MM.1S (cell line): ENCODE results near the gene TMEM117.

Experiments
- DNase-seq: peaks from one replicate; pipeline ENCODE4 v3.0.0-alpha.2; 2015
- H2AFZ ChIP-seq: fragments of 300-600 bp; sonication (generic); 2 replicates; pipeline ENCODE4 v1.6.0; 2016; ENCODE audit warnings: antibody characterized with exemption, low read length
- H3F3A ChIP-seq: fragments of 300-600 bp; sonication (generic); 2 replicates; pipeline ENCODE4 v1.6.1; 2016; ENCODE audit warnings: mild to moderate bottlenecking, antibody characterized with exemption, low read length, moderate library complexity, mixed read lengths; ENCODE audit not compliant: insufficient read depth
- H3K27ac ChIP-seq: fragments of 300-600 bp; sonication (generic); 2 replicates; pipeline ENCODE4 v1.5.1; 2016; ENCODE audit warnings: mild to moderate bottlenecking, low read length
- H3K27me3 ChIP-seq: fragments of 300-600 bp; sonication (generic); replicated peaks from 2 replicates; pipeline ENCODE4 v1.6.0; 2016; ENCODE audit warnings: low read length; ENCODE audit not compliant: insufficient read depth
- H3K36me3 ChIP-seq: fragments of 300-600 bp; sonication (generic); replicated peaks from 2 replicates; pipeline ENCODE4 v1.6.1; 2016; ENCODE audit warnings: mild to moderate bottlenecking, low read length, mixed read lengths; ENCODE audit not compliant: insufficient read depth
- H3K4me1 ChIP-seq: fragments of 300-600 bp; sonication (generic); 2 replicates; pipeline ENCODE4 v1.6.1; 2016; ENCODE audit warnings: low read length, mixed read lengths
- H3K4me2 ChIP-seq: fragments of 300-600 bp; sonication (generic); 2 replicates; pipeline ENCODE4 v1.6.0; 2016; ENCODE audit warnings: low read depth, low read length
- H3K4me3 ChIP-seq: fragments of 300-600 bp; sonication (generic); 2 replicates; pipeline ENCODE4 v1.5.1; 2016; ENCODE audit warnings: low read length, mixed read lengths
- H3K79me2 ChIP-seq: fragments of 300-600 bp; sonication (generic); 2 replicates; pipeline ENCODE4 v1.6.1; 2016; ENCODE audit warnings: mixed run types, low read length, mixed read lengths
- H3K9ac ChIP-seq: fragments of 300-600 bp; sonication (generic); 2 replicates; pipeline ENCODE4 v1.6.1; 2016; ENCODE audit warnings: low read length, mixed read lengths
- H3K9me2 ChIP-seq: fragments of 300-600 bp; sonication (generic); replicated peaks from 2 replicates; pipeline ENCODE4 v1.6.1; 2016; ENCODE audit warnings: mild to moderate bottlenecking, low read length, mixed read lengths; ENCODE audit not compliant: insufficient read depth
- H3K9me3 ChIP-seq: fragments of 300-600 bp; sonication (generic); replicated peaks from 2 replicates; pipeline ENCODE4 v1.6.1; 2016; ENCODE audit warnings: mild to moderate bottlenecking, low read length, mixed read lengths; ENCODE audit not compliant: insufficient read depth
- H4K20me1 ChIP-seq: fragments of 300-600 bp; sonication (generic); 2 replicates; pipeline ENCODE4 v1.6.1; 2016; ENCODE audit warnings: mild to moderate bottlenecking, low read length, moderate library complexity, mixed read lengths; ENCODE audit not compliant: insufficient read depth
- CTCF ChIP-seq: fragments of 300-600 bp; sonication (generic); IDR thresholded peaks from 2 replicates; pipeline ENCODE4 v1.5.1; 2016; ENCODE audit warnings: antibody characterized with exemption, low read length, mixed read lengths
- EZH2 ChIP-seq: fragments of 300-600 bp; sonication (generic); optimal IDR thresholded peaks from 2 replicates; pipeline ENCODE3; 2017; ENCODE audit warnings: low read depth, mild to moderate bottlenecking, antibody characterized with exemption, low read length, mixed read lengths
- EZH2phosphoT487 ChIP-seq: fragments of 300-600 bp; sonication (generic); IDR thresholded peaks from 2 replicates; pipeline ENCODE4 v1.6.1; 2018; ENCODE audit warnings: antibody characterized with exemption, low read length

Gene TMEM117

DNA sequence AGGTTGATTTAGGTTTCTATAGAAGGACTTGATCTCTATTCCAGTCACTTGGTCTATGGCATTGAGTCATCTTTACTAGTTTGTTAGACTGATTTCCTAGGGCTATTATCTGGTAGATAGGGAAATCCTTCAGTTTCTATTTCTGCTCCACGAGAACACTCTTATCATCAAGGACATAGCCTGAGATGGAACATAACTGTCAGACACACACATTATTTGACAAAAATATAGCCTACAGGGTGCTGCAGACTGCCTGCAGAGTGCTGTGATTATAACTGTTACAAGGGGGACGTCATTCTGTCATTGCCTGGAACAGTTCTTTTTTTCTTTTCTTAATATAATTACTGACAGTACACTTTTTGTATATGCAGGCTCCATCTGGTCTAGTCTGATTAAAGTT lies 82.0 kb downstream of the TMEM117 start:
- no peak overlapping the region for H2AFZ ChIP-seq
- DNase-seq: no peak
- no peak overlapping the region for H3K4me2 ChIP-seq
- no peak for TF ChIP-seq EZH2phosphoT487
- no peak for TF ChIP-seq CTCF
- no peak for TF ChIP-seq EZH2
- H3K9me3 ChIP-seq: no peaks in the 10 kb centered on the region
- no peaks in the 10 kb centered on the region for H3F3A ChIP-seq
- H3K36me3 ChIP-seq: no peaks in the 10 kb centered on the region
- H3K9ac ChIP-seq: no peak overlapping the region
- no peaks in the 10 kb centered on the region for H3K79me2 ChIP-seq
- no peaks in the 10 kb centered on the region for H4K20me1 ChIP-seq
- H3K4me3 ChIP-seq: no peak overlapping the region
- no peaks in the 10 kb centered on the region for H3K4me1 ChIP-seq
- no peaks in the 10 kb centered on the region for H3K9me2 ChIP-seq
- H3K27me3 ChIP-seq: no peaks in the 10 kb centered on the region
- H3K27ac ChIP-seq: no peak overlapping the region

DNA sequence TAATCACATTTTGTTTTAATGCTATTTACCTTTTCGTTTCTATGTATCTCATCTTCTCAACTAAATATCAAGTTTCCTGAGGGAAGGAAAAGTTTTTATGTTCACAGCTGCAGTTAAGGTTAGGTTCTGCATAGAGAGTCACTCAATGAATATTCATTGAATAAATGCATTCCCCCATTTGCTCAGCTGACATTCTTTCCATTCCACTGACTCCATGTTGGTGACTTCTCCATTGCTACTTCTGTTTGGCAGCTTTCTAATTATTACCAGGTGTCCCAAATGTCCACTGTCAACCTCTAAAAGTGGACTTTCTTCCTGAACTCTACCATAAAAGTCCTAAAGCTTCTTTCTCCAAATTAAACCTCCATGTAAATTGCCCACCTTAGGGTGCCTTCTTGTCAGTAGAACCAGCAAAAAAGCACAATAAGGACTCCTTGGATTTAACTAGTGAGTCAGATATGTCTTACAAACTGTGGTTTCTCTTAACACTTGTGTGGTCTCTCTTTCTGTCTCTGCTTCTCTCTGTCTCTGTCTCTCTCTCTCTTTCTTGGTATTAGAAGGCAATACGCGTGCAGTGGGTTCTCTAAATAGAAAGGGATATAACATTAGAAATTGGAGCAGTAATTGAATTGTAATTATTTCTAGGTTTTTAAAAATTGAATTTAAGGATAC lies 85.9 kb downstream of the TMEM117 start:
- no peaks in the 10 kb centered on the region for H3K9me2 ChIP-seq
- no peak overlapping the region for H2AFZ ChIP-seq
- no peak for DNase-seq

GRCh38 chr12:43930032-43930431 lies 94.2 kb downstream of the TMEM117 start:
- H4K20me1 ChIP-seq: no peaks in the 10 kb centered on the region
- TF ChIP-seq CTCF (no peak), EZH2phosphoT487 (no peak), EZH2 (no peak)
- H3K9me2 ChIP-seq: no peaks in the 10 kb centered on the region
- no peaks in the 10 kb centered on the region for H3K36me3 ChIP-seq
- DNase-seq: no peak
- no peaks in the 10 kb centered on the region for H3F3A ChIP-seq
- H3K4me2 ChIP-seq: no peak overlapping the region
- H2AFZ ChIP-seq: no peak overlapping the region
- H3K4me3 ChIP-seq: no peak overlapping the region
- H3K9ac ChIP-seq: no peak overlapping the region
- no peaks in the 10 kb centered on the region for H3K27me3 ChIP-seq
- H3K9me3 ChIP-seq: no peaks in the 10 kb centered on the region; the same call in 1 of the 2 replicates
- H3K4me1 ChIP-seq: no peaks in the 10 kb centered on the region
- no peaks in the 10 kb centered on the region for H3K79me2 ChIP-seq
- H3K27ac ChIP-seq: no peak overlapping the region

More for the DNA sequence above, 85.9 kb downstream of the TMEM117 start:
- Histone ChIP-seq H3K4me3 (no peak overlapping the region), H3K9ac (no peak overlapping the region), H3K79me2 (no peaks in the 10 kb centered on the region), H3F3A (no peaks in the 10 kb centered on the region), H3K27me3 (no peaks in the 10 kb centered on the region), H3K36me3 (no peaks in the 10 kb centered on the region), H3K9me3 (no peaks in the 10 kb centered on the region), H4K20me1 (no peaks in the 10 kb centered on the region), H3K27ac (no peak overlapping the region), H3K4me2 (no peak overlapping the region), H3K4me1 (no peaks in the 10 kb centered on the region)
- TF ChIP-seq EZH2phosphoT487: no peak
- TF ChIP-seq CTCF: no peak
- TF ChIP-seq EZH2: no peak
